Breast epithelium (tissue), 3 donors: ENCODE results near the gene SYNDIG1.

ENCODE experiments used
- CTCF ChIP-seq, 3 donors: fragments of 450-650 bp; IDR thresholded peaks; one replicate each; pipeline ENCODE4 v1.5.1; 2016 to 2017; ENCODE audit warnings: antibody characterized with exemption in 3 of 3, mild to moderate bottlenecking in 3 of 3, moderate library complexity in 3 of 3
- POLR2A ChIP-seq: fragments of 450-650 bp; IDR thresholded peaks from one replicate; pipeline ENCODE4 v1.6.1; 2016; ENCODE audit warnings: antibody characterized with exemption, mild to moderate bottlenecking, moderate library complexity
- POLR2AphosphoS5 ChIP-seq, 3 donors: sonication (generic); formaldehyde crosslinking; IDR thresholded peaks; one replicate each; pipeline ENCODE4 v1.6.1; 2017; ENCODE audit warnings: antibody characterized with exemption in 3 of 3

- TF ChIP-seq CTCF (IDR thresholded peaks at IDR 0.05) (no peak), POLR2AphosphoS5 (IDR thresholded peaks at IDR 0.05) (no peak), POLR2A (no peak)
Measured at GRCh38 chr20:24589815-24590177, 120.4 kb downstream of the SYNDIG1 start.
